Fibroblast of skin of abdomen (primary cell): ENCODE results near the gene PIWIL4.
"Not testable (repeated sequence)": the region's sequence is repeated elsewhere in the genome, so short reads cannot be mapped to it uniquely, and the experiment has no call there.

Experiments
- DNase-seq: peaks from one replicate; pipeline ENCODE4 v3.0.0-alpha.2; 2013

The PIWIL4 gene

GRCh38 chr11:94586546-94586945 lies 19.4 kb downstream of the PIWIL4 start:
- DNase-seq: no peak

GRCh38 chr11:94586978-94587377 lies 19.8 kb downstream of the PIWIL4 start:
- DNase-seq: no peak

GRCh38 chr11:94588366-94588942 lies 21.3 kb downstream of the PIWIL4 start:
- DNase-seq: no peak

GRCh38 chr11:94590352-94591041 lies 23.3 kb downstream of the PIWIL4 start:
- no peak for DNase-seq

- DNase-seq: peak; percentile 44
These were observed 25.9 kb downstream of the PIWIL4 start for GRCh38 chr11:94593030-94593429.

GRCh38 chr11:94595076-94595475 lies 27.9 kb downstream of the PIWIL4 start:
- no peak for DNase-seq

GRCh38 chr11:94597896-94598295 lies 30.7 kb downstream of the PIWIL4 start:
- DNase-seq: peak; percentile 26

GRCh38 chr11:94599510-94599909 lies 32.3 kb downstream of the PIWIL4 start:
- DNase-seq: no peak

- peak; percentile 71 for DNase-seq
These were observed 35.5 kb downstream of the PIWIL4 start for GRCh38 chr11:94602430-94603372.

GRCh38 chr11:94603587-94603986 lies 36.4 kb downstream of the PIWIL4 start:
- DNase-seq: no peak

GRCh38 chr11:94604482-94604881 lies 37.3 kb downstream of the PIWIL4 start:
- DNase-seq: peak; percentile 13

GRCh38 chr11:94613120-94613519 lies 46.0 kb downstream of the PIWIL4 start:
- no peak for DNase-seq

- DNase-seq: peak; percentile 74
These were observed 56.1 kb downstream of the PIWIL4 start for GRCh38 chr11:94623120-94623735.

GRCh38 chr11:94625422-94625821 lies 58.3 kb downstream of the PIWIL4 start:
- not testable (repeated sequence) for DNase-seq

GRCh38 chr11:94627003-94627560 lies 59.9 kb downstream of the PIWIL4 start:
- DNase-seq: not testable (repeated sequence)

- no peak for DNase-seq
These were observed 62.6 kb downstream of the PIWIL4 start for GRCh38 chr11:94629741-94630140.

- no peak for DNase-seq
These were observed 63.1 kb downstream of the PIWIL4 start for GRCh38 chr11:94630221-94630620.

GRCh38 chr11:94632356-94632755 lies 65.2 kb downstream of the PIWIL4 start:
- DNase-seq: no peak

GRCh38 chr11:94635072-94635471 lies 67.9 kb downstream of the PIWIL4 start:
- no peak for DNase-seq

- DNase-seq: no peak
These were observed 69.3 kb downstream of the PIWIL4 start for GRCh38 chr11:94636388-94636949.

- peak; percentile 61 for DNase-seq
These were observed 71.2 kb downstream of the PIWIL4 start for GRCh38 chr11:94638301-94638901.

- no peak for DNase-seq
These were observed 71.8 kb downstream of the PIWIL4 start for GRCh38 chr11:94638902-94639373.
